ENCODE measurements around the gene MRPS11. TPM values are rescaled to one million over a fixed set of nuclear protein-coding genes. Genes with fewer than 3 reads are reported as not detected.
A peak's percentile ranks its signal among the peaks of the same experiment; 100 is the strongest.
"Not testable (repeated sequence)": the region's sequence is repeated elsewhere in the genome, so short reads cannot be mapped to it uniquely, and the experiment has no call there.

Gene MRPS11
- total RNA-seq, 1 donor from 2014 or later, result 72.6 TPM

GRCh38 chr15:88447206-88447605 lies 20.3 kb upstream of the MRPS11 start:
- intact Hi-C loops (cut with micrococcal nuclease), result no loop called here
- Mint-ChIP-seq H3K27ac (no peak overlapping the region), H3K4me1 (peaks cover 3% of the 10 kb centered on the region), H3K36me3 (ENCODE audit: low read depth) (no peaks in the 10 kb centered on the region), H3K27me3 (peaks cover 23% of the 10 kb centered on the region), H3K9me3 (peaks cover 7% of the 10 kb centered on the region), H3K4me3 (no peak overlapping the region)
- DNase-seq, result no peak

GRCh38 chr15:88447741-88448140 lies 19.8 kb upstream of the MRPS11 start:
- intact Hi-C loops (cut with micrococcal nuclease), result no loop called here
- H3K27ac Mint-ChIP-seq, result no peak overlapping the region
- no peak for DNase-seq
- H3K27me3 Mint-ChIP-seq, result peaks cover 20% of the 10 kb centered on the region
- peaks cover 7% of the 10 kb centered on the region for H3K9me3 Mint-ChIP-seq
- no peaks in the 10 kb centered on the region for H3K36me3 Mint-ChIP-seq (ENCODE audit: low read depth)
- H3K4me3 Mint-ChIP-seq, result no peak overlapping the region
- peaks cover 3% of the 10 kb centered on the region for H3K4me1 Mint-ChIP-seq

- peaks cover 3% of the 10 kb centered on the region for H3K4me1 Mint-ChIP-seq
- no peaks in the 10 kb centered on the region for H3K9me3 Mint-ChIP-seq
- intact Hi-C loops (cut with micrococcal nuclease), result no loop called here
- no peak for DNase-seq
- H3K27ac Mint-ChIP-seq, result no peak overlapping the region
- no peak overlapping the region for H3K4me3 Mint-ChIP-seq
- H3K27me3 Mint-ChIP-seq, result peaks cover 10% of the 10 kb centered on the region
- no peaks in the 10 kb centered on the region for H3K36me3 Mint-ChIP-seq (ENCODE audit: low read depth)
Measured at GRCh38 chr15:88448991-88449461, 18.5 kb upstream of the MRPS11 start.

GRCh38 chr15:88449581-88449980 lies 17.9 kb upstream of the MRPS11 start:
- Mint-ChIP-seq H3K36me3 (ENCODE audit: low read depth) (no peaks in the 10 kb centered on the region), H3K27ac (no peak overlapping the region), H3K4me3 (no peak overlapping the region), H3K9me3 (no peaks in the 10 kb centered on the region), H3K27me3 (peaks cover 9% of the 10 kb centered on the region), H3K4me1 (peaks cover 3% of the 10 kb centered on the region)
- intact Hi-C loops (cut with micrococcal nuclease), result no loop called here
- DNase-seq, result no peak

- Mint-ChIP-seq H3K4me1 (peaks cover 5% of the 10 kb centered on the region), H3K27me3 (peaks cover 6% of the 10 kb centered on the region), H3K36me3 (ENCODE audit: low read depth) (no peaks in the 10 kb centered on the region), H3K27ac (no peak overlapping the region), H3K9me3 (no peaks in the 10 kb centered on the region), H3K4me3 (no peak overlapping the region)
- DNase-seq, result peak; percentile 91
- intact Hi-C loops (cut with micrococcal nuclease), result loop anchor here (5.0 kb wide), 1 partner anchor 203 kb away; no protein-coding TSS in a partner anchor
Measured at GRCh38 chr15:88450125-88450798, 17.2 kb upstream of the MRPS11 start.

- Mint-ChIP-seq H3K9me3 (no peaks in the 10 kb centered on the region), H3K27me3 (no peaks in the 10 kb centered on the region), H3K27ac (no peak overlapping the region), H3K4me1 (peaks cover 5% of the 10 kb centered on the region), H3K4me3 (no peak overlapping the region), H3K36me3 (ENCODE audit: low read depth) (peaks cover 3% of the 10 kb centered on the region)
- intact Hi-C loops (cut with micrococcal nuclease), result loop anchor here (5.0 kb wide), 1 partner anchor 206 kb away; no protein-coding TSS in a partner anchor
- DNase-seq, result no peak
Measured at GRCh38 chr15:88453651-88454050, 13.9 kb upstream of the MRPS11 start.

- H3K27me3 Mint-ChIP-seq, result no peaks in the 10 kb centered on the region
- H3K36me3 Mint-ChIP-seq (ENCODE audit: low read depth), result peaks cover 4% of the 10 kb centered on the region
- intact Hi-C loops (cut with micrococcal nuclease), result loop anchor here (5.0 kb wide), 1 partner anchor 207 kb away; no protein-coding TSS in a partner anchor
- DNase-seq, result no peak
- no peak overlapping the region for H3K27ac Mint-ChIP-seq
- no peak overlapping the region for H3K4me3 Mint-ChIP-seq
- H3K4me1 Mint-ChIP-seq, result peaks cover 5% of the 10 kb centered on the region
- H3K9me3 Mint-ChIP-seq, result no peaks in the 10 kb centered on the region
Measured at GRCh38 chr15:88454236-88454635, 13.3 kb upstream of the MRPS11 start.

- Mint-ChIP-seq H3K36me3 (ENCODE audit: low read depth) (peaks cover 13% of the 10 kb centered on the region), H3K27ac (no peak overlapping the region), H3K27me3 (no peaks in the 10 kb centered on the region), H3K4me3 (no peak overlapping the region), H3K4me1 (peaks cover 2% of the 10 kb centered on the region), H3K9me3 (no peaks in the 10 kb centered on the region)
- intact Hi-C loops (cut with micrococcal nuclease), result loop anchor here (5.0 kb wide), 1 partner anchor 208 kb away; no protein-coding TSS in a partner anchor
- peak; percentile 81 for DNase-seq
Measured at GRCh38 chr15:88454867-88455810, 12.4 kb upstream of the MRPS11 start.

GRCh38 chr15:88456733-88457132 lies 10.8 kb upstream of the MRPS11 start:
- Mint-ChIP-seq H3K27me3 (no peaks in the 10 kb centered on the region), H3K9me3 (no peaks in the 10 kb centered on the region), H3K27ac (no peak overlapping the region), H3K36me3 (ENCODE audit: low read depth) (peaks cover 21% of the 10 kb centered on the region), H3K4me1 (peaks cover 2% of the 10 kb centered on the region), H3K4me3 (no peak overlapping the region)
- intact Hi-C loops (cut with micrococcal nuclease), result no loop called here
- no peak for DNase-seq

- Mint-ChIP-seq H3K27ac (no peak overlapping the region), H3K4me1 (peaks cover 27% of the 10 kb centered on the region), H3K36me3 (ENCODE audit: low read depth) (peaks cover 53% of the 10 kb centered on the region), H3K4me3 (no peak overlapping the region), H3K9me3 (no peaks in the 10 kb centered on the region), H3K27me3 (no peaks in the 10 kb centered on the region)
- intact Hi-C loops (cut with micrococcal nuclease), result no loop called here
- no peak for DNase-seq
Measured at GRCh38 chr15:88463870-88464532, 3.5 kb upstream of the MRPS11 start.

- H3K27ac Mint-ChIP-seq, result peak overlapping the region; percentile 97
- no peak for DNase-seq
- H3K4me1 Mint-ChIP-seq, result peaks cover 27% of the 10 kb centered on the region
- peaks cover 39% of the 10 kb centered on the region for H3K36me3 Mint-ChIP-seq (ENCODE audit: low read depth)
- no peaks in the 10 kb centered on the region for H3K9me3 Mint-ChIP-seq
- H3K4me3 Mint-ChIP-seq, result peak overlapping the region; percentile 93
- intact Hi-C loops (cut with micrococcal nuclease), result loop anchor here (2.0 kb wide), 2 partner anchors 81 to 157 kb away; partner anchors contain the start of gene DET1
- H3K27me3 Mint-ChIP-seq, result no peaks in the 10 kb centered on the region
Measured at GRCh38 chr15:88465633-88466224, 1.8 kb upstream of the MRPS11 start.

- H3K4me1 Mint-ChIP-seq, result peaks cover 35% of the 10 kb centered on the region
- H3K36me3 Mint-ChIP-seq (ENCODE audit: low read depth), result peaks cover 40% of the 10 kb centered on the region
- peak overlapping the region; percentile 93 for H3K4me3 Mint-ChIP-seq
- peak overlapping the region; percentile 97 for H3K27ac Mint-ChIP-seq
- intact Hi-C loops (cut with micrococcal nuclease), result loop anchor here (1.0 to 2.0 kb wide), 3 partner anchors 79 to 429 kb away; partner anchors contain the start of gene DET1
- H3K9me3 Mint-ChIP-seq, result no peaks in the 10 kb centered on the region
- DNase-seq, result no peak
- H3K27me3 Mint-ChIP-seq, result no peaks in the 10 kb centered on the region
Measured at GRCh38 chr15:88467935-88468528, 524 bp downstream of the MRPS11 start.

- H3K9me3 Mint-ChIP-seq; intact Hi-C loops (cut with micrococcal nuclease); H3K27me3 Mint-ChIP-seq; DNase-seq: not testable (repeated sequence)
- Mint-ChIP-seq H3K27ac (peak overlapping the region; percentile 97), H3K4me1 (peaks cover 35% of the 10 kb centered on the region), H3K4me3 (peak overlapping the region; percentile 93), H3K36me3 (ENCODE audit: low read depth) (peaks cover 38% of the 10 kb centered on the region)
Measured at GRCh38 chr15:88468721-88469120, 1.2 kb downstream of the MRPS11 start.
